Testis (tissue), 2 donors: ENCODE results near the gene TRABD2B.

Experiments used
- CTCF ChIP-seq, 3 experiments: fragments of 450-650 bp in 2 of 3; fragments of 200-600 bp in 1 of 3; sonication (generic) in 1 of 3; IDR thresholded peaks; one replicate each; pipeline ENCODE4 v1.5.1; 2016 to 2019; ENCODE audit warnings: antibody characterized with exemption in 3 of 3, mild to moderate bottlenecking in 2 of 3, moderate library complexity in 1 of 3
- POLR2A ChIP-seq: fragments of 450-650 bp; IDR thresholded peaks from one replicate; pipeline ENCODE4 v1.6.1; 2017; ENCODE audit warnings: antibody characterized with exemption, mild to moderate bottlenecking, moderate library complexity

- TF ChIP-seq CTCF (IDR thresholded peaks at IDR 0.05) (no peak), POLR2A (no peak)
Measured at GRCh38 chr1:47898133-47898845, 98.9 kb downstream of the TRABD2B start.
